HEK293 (cell line): ENCODE results near the gene ZNF710.

Experiments
- CTCF ChIA-PET: fragments of 350-600 bp; formaldehyde crosslinking; extraction: SDS; loops from one replicate; lab custom pipeline; 2021; ENCODE audit warnings: antibody characterized with exemption; lab: Yijun Ruan, JAX
- POLR2A ChIA-PET: fragments of 300-600 bp; formaldehyde crosslinking; extraction: SDS; loops from one replicate; lab custom pipeline; 2020; ENCODE audit warnings: antibody characterized with exemption, inconsistent platforms; lab: Yijun Ruan, JAX
- H3K27ac ChIP-seq: fragments of 200-500 bp; sonication (Bioruptor generic); 2 replicates; pipeline ENCODE4 v1.5.1; 2014; ENCODE audit warnings: low read depth, low read length, control low read depth, inconsistent platforms; ENCODE audit errors: extremely low read depth
- H3K36me3 ChIP-seq, 2 experiments: fragments of 200-500 bp in 1 of 2; sonication (Bioruptor generic) in 1 of 2; 1 replicate in 1 of 2; 2 replicates in 1 of 2; pipeline ENCODE4 v1.5.1; 2014 to 2017; ENCODE audit warnings: inconsistent platforms in 2 of 2, low read length in 2 of 2; ENCODE audit not compliant: control insufficient read depth in 2 of 2, insufficient read depth in 1 of 2
- H3K4me1 ChIP-seq: fragments of 200-500 bp; sonication (Bioruptor generic); 2 replicates; pipeline ENCODE4 v1.5.1; 2014; ENCODE audit warnings: mild to moderate bottlenecking, low read length, inconsistent platforms; ENCODE audit not compliant: control insufficient read depth, insufficient read depth
- H3K4me3 ChIP-seq: 2 replicates; pipeline ENCODE4 v1.5.1; 2011; ENCODE audit warnings: low read depth, mild to moderate bottlenecking, control low read depth, low read length, moderate library complexity
- H3K9me3 ChIP-seq: fragments of 200-500 bp; sonication (Bioruptor generic); 2 replicates; pipeline ENCODE4 v1.5.1; 2014; ENCODE audit warnings: low read depth, low read length, inconsistent platforms; ENCODE audit not compliant: control insufficient read depth, insufficient read depth
- BCL11B ChIP-seq: fragments of 450-650 bp; formaldehyde crosslinking; IDR thresholded peaks from 2 replicates; pipeline ENCODE4 v1.5.1; 2016; ENCODE audit warnings: low read depth, missing biosample characterization, missing genetic modification characterization
- GLIS2 ChIP-seq: fragments of 450-650 bp; formaldehyde crosslinking; IDR thresholded peaks from 2 replicates; pipeline ENCODE4 v1.5.1; 2016; ENCODE audit warnings: missing biosample characterization, missing genetic modification characterization
- HOXD13 ChIP-seq: sonication (generic); formaldehyde crosslinking; IDR thresholded peaks from 2 replicates; pipeline ENCODE4 v1.8.0; 2022; ENCODE audit warnings: missing genetic modification reagents, borderline replicate concordance
- IKZF3 ChIP-seq: fragments of 450-650 bp; IDR thresholded peaks from 2 replicates; pipeline ENCODE4 v1.5.0; 2018; ENCODE audit warnings: missing biosample characterization, mild to moderate bottlenecking, missing genetic modification characterization, moderate library complexity
- OSR2 ChIP-seq: fragments of 450-650 bp; formaldehyde crosslinking; IDR thresholded peaks from 2 replicates; pipeline ENCODE4 v1.5.1; 2016; ENCODE audit warnings: missing biosample characterization, missing genetic modification characterization
- PRDM2 ChIP-seq: fragments of 450-650 bp; formaldehyde crosslinking; IDR thresholded peaks from 2 replicates; pipeline ENCODE4 v1.5.1; 2016; ENCODE audit warnings: missing biosample characterization, missing genetic modification characterization, borderline replicate concordance
- YY2 ChIP-seq: fragments of 450-650 bp; formaldehyde crosslinking; IDR thresholded peaks from 2 replicates; pipeline ENCODE4 v1.5.1; 2016; ENCODE audit warnings: missing biosample characterization, missing genetic modification characterization
- ZNF157 ChIP-seq: fragments of 450-650 bp; formaldehyde crosslinking; IDR thresholded peaks from 2 replicates; pipeline ENCODE4 v1.5.1; 2016; ENCODE audit warnings: missing biosample characterization, missing genetic modification characterization
- ZNF266 ChIP-seq: fragments of 450-650 bp; formaldehyde crosslinking; IDR thresholded peaks from 2 replicates; pipeline ENCODE4 v1.5.1; 2016; ENCODE audit warnings: missing biosample characterization, missing genetic modification characterization, low read depth
- ZNF292 ChIP-seq: fragments of 450-650 bp; formaldehyde crosslinking; IDR thresholded peaks from 2 replicates; pipeline ENCODE4 v1.5.1; 2016; ENCODE audit warnings: low read depth, missing biosample characterization, missing genetic modification characterization, borderline replicate concordance
- ZNF302 ChIP-seq: fragments of 450-650 bp; formaldehyde crosslinking; IDR thresholded peaks from 2 replicates; pipeline ENCODE4 v1.5.1; 2016; ENCODE audit warnings: missing biosample characterization, missing genetic modification characterization, low read depth
- ZNF324 ChIP-seq: fragments of 450-650 bp; formaldehyde crosslinking; IDR thresholded peaks from 2 replicates; pipeline ENCODE4 v1.5.1; 2016; ENCODE audit warnings: missing biosample characterization, missing genetic modification characterization
- ZNF37A ChIP-seq: fragments of 450-650 bp; IDR thresholded peaks from 2 replicates; pipeline ENCODE4 v1.5.1; 2018; ENCODE audit warnings: missing biosample characterization, missing genetic modification characterization
- ZNF426 ChIP-seq: fragments of 450-650 bp; formaldehyde crosslinking; IDR thresholded peaks from 2 replicates; pipeline ENCODE4 v1.5.1; 2017; ENCODE audit warnings: missing biosample characterization, missing genetic modification characterization, mild to moderate bottlenecking, inconsistent platforms, moderate library complexity
- ZNF473 ChIP-seq: fragments of 450-650 bp; formaldehyde crosslinking; IDR thresholded peaks from 2 replicates; pipeline ENCODE4 v1.5.1; 2017; ENCODE audit warnings: missing biosample characterization, missing genetic modification characterization
- ZNF610 ChIP-seq: fragments of 450-650 bp; formaldehyde crosslinking; IDR thresholded peaks from 2 replicates; pipeline ENCODE4 v1.5.1; 2016; ENCODE audit warnings: missing biosample characterization, missing genetic modification characterization, borderline replicate concordance
- ZNF776 ChIP-seq: fragments of 450-650 bp; formaldehyde crosslinking; IDR thresholded peaks from 2 replicates; pipeline ENCODE4 v1.5.0; 2017; ENCODE audit warnings: missing biosample characterization, missing genetic modification characterization, borderline replicate concordance
- ZNF830 ChIP-seq: fragments of 450-650 bp; IDR thresholded peaks from 2 replicates; pipeline ENCODE4 v1.5.0; 2018; ENCODE audit warnings: missing biosample characterization, missing genetic modification characterization, low read depth, mild to moderate bottlenecking, moderate library complexity
- TF ChIP-seq, protein P1 (sequence below): fragments of 450-650 bp; formaldehyde crosslinking; IDR thresholded peaks from 2 replicates; pipeline ENCODE4 v1.5.1; 2017; ENCODE audit warnings: missing biosample characterization, missing genetic modification characterization

ZNF710 gene

GRCh38 chr15:90019611-90020010, 18.5 kb downstream of the ZNF710 start:
- no peak overlapping the region for H3K27ac ChIP-seq
- POLR2A ChIA-PET = no interaction called here
- H3K36me3 ChIP-seq = no peaks in the 10 kb centered on the region
- no peak overlapping the region for H3K4me3 ChIP-seq
- no peak for TF ChIP-seq ZNF157 (tag by site-specific recombination)
- TF ChIP-seq, protein P1, sequence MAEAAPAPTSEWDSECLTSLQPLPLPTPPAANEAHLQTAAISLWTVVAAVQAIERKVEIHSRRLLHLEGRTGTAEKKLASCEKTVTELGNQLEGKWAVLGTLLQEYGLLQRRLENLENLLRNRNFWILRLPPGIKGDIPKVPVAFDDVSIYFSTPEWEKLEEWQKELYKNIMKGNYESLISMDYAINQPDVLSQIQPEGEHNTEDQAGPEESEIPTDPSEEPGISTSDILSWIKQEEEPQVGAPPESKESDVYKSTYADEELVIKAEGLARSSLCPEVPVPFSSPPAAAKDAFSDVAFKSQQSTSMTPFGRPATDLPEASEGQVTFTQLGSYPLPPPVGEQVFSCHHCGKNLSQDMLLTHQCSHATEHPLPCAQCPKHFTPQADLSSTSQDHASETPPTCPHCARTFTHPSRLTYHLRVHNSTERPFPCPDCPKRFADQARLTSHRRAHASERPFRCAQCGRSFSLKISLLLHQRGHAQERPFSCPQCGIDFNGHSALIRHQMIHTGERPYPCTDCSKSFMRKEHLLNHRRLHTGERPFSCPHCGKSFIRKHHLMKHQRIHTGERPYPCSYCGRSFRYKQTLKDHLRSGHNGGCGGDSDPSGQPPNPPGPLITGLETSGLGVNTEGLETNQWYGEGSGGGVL (tag by site-specific recombination) = no peak
- TF ChIP-seq HOXD13 (CRISPR knock-in tag) = no peak
- no peak for TF ChIP-seq ZNF324
- no peak for TF ChIP-seq ZNF426 (tag by site-specific recombination)
- no peak for TF ChIP-seq ZNF302 (tag by site-specific recombination)
- no peak for TF ChIP-seq ZNF610
- no peak for TF ChIP-seq BCL11B (tag by site-specific recombination)
- no peak for TF ChIP-seq ZNF830
- TF ChIP-seq ZNF292 (tag by site-specific recombination) = no peak
- no peak for TF ChIP-seq YY2 (tag by site-specific recombination)
- TF ChIP-seq ZNF266 (tag by site-specific recombination) = no peak
- TF ChIP-seq ZNF473 (tag by site-specific recombination) = no peak
- TF ChIP-seq PRDM2 = no peak
- TF ChIP-seq GLIS2 (tag by site-specific recombination) = no peak
- no peak for TF ChIP-seq IKZF3 (tag by site-specific recombination)
- TF ChIP-seq ZNF37A = no peak
- no peak for TF ChIP-seq ZNF776 (tag by site-specific recombination)
- TF ChIP-seq OSR2 (tag by site-specific recombination) = no peak
- TF ChIP-seq, all 188 proteins: peak for 0
- Histone ChIP-seq H3K4me1 (peaks cover 2% of the 10 kb centered on the region; the same call in 1 of the 2 replicates), H3K9me3 (no peaks in the 10 kb centered on the region)
- CTCF ChIA-PET = interaction anchor here (1.7 kb wide), 1 partner anchor 52 kb away, joined by 5 read pairs; no protein-coding TSS in a partner anchor
